Adrenal gland (tissue), 5 donors: ENCODE results near the gene INSRR.

ENCODE experiments used
- CTCF ChIP-seq, 6 experiments: fragments of 450-650 bp in 4 of 6; fragments of 200-600 bp in 2 of 6; sonication (generic) in 1 of 6; IDR thresholded peaks; 1 replicate in 5 of 6; 2 replicates in 1 of 6; pipeline versions ENCODE4 v1.5.1 to v1.8.0; 2016 to 2021; ENCODE audit warnings: antibody characterized with exemption in 6 of 6, mild to moderate bottlenecking in 2 of 6, moderate library complexity in 1 of 6
- POLR2A ChIP-seq, 2 donors: fragments of 450-650 bp; IDR thresholded peaks; one replicate each; pipeline ENCODE4 v1.6.1; 2017; ENCODE audit warnings: antibody characterized with exemption in 2 of 2, mild to moderate bottlenecking in 2 of 2, moderate library complexity in 1 of 2
- donor health status: DM: no; HTN: no; CAD: no.

DNA sequence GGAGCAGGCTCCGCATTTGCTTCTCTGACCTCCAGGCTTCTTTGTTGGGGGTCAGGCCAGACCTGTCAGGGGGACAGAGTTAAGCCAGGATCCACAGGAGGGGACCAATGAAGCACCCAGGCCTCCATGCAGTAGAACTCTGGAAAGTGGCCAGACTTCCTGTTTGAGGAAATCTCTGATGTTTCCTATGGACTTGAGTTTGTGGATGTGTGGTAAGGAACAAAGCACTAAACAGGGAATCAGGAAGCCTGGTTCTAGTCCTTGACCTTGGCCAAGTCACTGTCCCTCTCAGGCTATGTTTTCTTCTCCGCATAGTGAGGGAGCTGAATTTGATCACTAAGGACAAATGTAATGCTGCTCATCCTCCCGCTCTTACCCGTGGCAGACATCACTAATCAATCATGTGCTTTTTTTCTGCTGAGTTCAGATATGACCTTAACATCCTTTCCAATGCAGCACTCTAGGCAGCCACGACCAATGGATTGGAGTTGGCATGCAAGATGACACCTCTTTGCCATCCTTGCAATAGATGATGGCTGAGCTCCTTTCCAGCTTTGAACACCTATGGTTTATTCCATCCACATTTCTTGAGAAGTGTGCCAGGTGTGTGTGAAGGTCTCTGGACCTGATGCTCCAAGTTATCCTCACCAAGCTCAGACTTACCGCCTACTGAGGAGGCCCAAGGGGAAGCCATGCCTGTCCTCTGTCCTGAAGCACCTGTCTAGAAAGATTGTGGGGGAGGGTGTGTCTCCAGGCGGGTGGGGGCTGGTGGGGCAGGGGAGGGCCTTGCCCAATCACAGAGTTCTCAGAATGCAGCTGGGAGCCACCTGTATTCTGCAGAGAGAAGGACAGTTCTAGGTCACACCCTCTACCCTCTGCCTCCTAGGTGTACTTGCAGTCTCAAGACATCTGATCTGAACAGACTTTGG is 52.1 kb downstream of the INSRR start:
- TF ChIP-seq POLR2A (IDR thresholded peaks at IDR 0.05) (no peak), CTCF (IDR thresholded peaks at IDR 0.05) (no peak)
